WTC11 (cell line): ENCODE data around the gene BTD.

ENCODE experiments used
- CREM ChIP-seq: sonication (generic); formaldehyde crosslinking; IDR thresholded peaks from 2 replicates; pipeline ENCODE4 v1.8.1; 2022; ENCODE audit warnings: mild to moderate bottlenecking, missing genetic modification reagents, moderate library complexity
- TF ChIP-seq, protein P1 (sequence below): sonication (generic); formaldehyde crosslinking; IDR thresholded peaks from 2 replicates; pipeline ENCODE4 v1.8.0; 2023; ENCODE audit warnings: missing genetic modification reagents
- TF ChIP-seq, protein P2 (sequence below): fragments of 200-600 bp; IDR thresholded peaks from 2 replicates; pipeline ENCODE4 v1.8.0; 2022; ENCODE audit warnings: antibody characterized with exemption
- TF ChIP-seq, protein P3 (sequence below): sonication (generic); formaldehyde crosslinking; IDR thresholded peaks from 2 replicates; pipeline ENCODE4 v1.8.1; 2023; ENCODE audit warnings: mild to moderate bottlenecking, missing genetic modification reagents, moderate library complexity

- TF ChIP-seq, protein P1, sequence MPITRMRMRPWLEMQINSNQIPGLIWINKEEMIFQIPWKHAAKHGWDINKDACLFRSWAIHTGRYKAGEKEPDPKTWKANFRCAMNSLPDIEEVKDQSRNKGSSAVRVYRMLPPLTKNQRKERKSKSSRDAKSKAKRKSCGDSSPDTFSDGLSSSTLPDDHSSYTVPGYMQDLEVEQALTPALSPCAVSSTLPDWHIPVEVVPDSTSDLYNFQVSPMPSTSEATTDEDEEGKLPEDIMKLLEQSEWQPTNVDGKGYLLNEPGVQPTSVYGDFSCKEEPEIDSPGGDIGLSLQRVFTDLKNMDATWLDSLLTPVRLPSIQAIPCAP, result no peak
- TF ChIP-seq, protein P2, sequence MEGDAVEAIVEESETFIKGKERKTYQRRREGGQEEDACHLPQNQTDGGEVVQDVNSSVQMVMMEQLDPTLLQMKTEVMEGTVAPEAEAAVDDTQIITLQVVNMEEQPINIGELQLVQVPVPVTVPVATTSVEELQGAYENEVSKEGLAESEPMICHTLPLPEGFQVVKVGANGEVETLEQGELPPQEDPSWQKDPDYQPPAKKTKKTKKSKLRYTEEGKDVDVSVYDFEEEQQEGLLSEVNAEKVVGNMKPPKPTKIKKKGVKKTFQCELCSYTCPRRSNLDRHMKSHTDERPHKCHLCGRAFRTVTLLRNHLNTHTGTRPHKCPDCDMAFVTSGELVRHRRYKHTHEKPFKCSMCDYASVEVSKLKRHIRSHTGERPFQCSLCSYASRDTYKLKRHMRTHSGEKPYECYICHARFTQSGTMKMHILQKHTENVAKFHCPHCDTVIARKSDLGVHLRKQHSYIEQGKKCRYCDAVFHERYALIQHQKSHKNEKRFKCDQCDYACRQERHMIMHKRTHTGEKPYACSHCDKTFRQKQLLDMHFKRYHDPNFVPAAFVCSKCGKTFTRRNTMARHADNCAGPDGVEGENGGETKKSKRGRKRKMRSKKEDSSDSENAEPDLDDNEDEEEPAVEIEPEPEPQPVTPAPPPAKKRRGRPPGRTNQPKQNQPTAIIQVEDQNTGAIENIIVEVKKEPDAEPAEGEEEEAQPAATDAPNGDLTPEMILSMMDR, result no peak
- TF ChIP-seq, protein P3, sequence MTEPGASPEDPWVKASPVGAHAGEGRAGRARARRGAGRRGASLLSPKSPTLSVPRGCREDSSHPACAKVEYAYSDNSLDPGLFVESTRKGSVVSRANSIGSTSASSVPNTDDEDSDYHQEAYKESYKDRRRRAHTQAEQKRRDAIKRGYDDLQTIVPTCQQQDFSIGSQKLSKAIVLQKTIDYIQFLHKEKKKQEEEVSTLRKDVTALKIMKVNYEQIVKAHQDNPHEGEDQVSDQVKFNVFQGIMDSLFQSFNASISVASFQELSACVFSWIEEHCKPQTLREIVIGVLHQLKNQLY (CRISPR knock-in tag), result no peak
- TF ChIP-seq CREM (CRISPR knock-in tag), result peak; percentile 48
Observed at GRCh38 chr3:15601399-15602145, at the start of gene BTD, which contains the start of gene HACL1.
